GM18861 (cell line): Measurements from ENCODE around the gene LHX5.

Experiments
- ATAC-seq: cut with Tn5 transposase; IDR thresholded peaks from one replicate; pipeline ENCODE4 v1.9.1; 2021; ENCODE audit not compliant: unreplicated experiment

Gene LHX5

DNA sequence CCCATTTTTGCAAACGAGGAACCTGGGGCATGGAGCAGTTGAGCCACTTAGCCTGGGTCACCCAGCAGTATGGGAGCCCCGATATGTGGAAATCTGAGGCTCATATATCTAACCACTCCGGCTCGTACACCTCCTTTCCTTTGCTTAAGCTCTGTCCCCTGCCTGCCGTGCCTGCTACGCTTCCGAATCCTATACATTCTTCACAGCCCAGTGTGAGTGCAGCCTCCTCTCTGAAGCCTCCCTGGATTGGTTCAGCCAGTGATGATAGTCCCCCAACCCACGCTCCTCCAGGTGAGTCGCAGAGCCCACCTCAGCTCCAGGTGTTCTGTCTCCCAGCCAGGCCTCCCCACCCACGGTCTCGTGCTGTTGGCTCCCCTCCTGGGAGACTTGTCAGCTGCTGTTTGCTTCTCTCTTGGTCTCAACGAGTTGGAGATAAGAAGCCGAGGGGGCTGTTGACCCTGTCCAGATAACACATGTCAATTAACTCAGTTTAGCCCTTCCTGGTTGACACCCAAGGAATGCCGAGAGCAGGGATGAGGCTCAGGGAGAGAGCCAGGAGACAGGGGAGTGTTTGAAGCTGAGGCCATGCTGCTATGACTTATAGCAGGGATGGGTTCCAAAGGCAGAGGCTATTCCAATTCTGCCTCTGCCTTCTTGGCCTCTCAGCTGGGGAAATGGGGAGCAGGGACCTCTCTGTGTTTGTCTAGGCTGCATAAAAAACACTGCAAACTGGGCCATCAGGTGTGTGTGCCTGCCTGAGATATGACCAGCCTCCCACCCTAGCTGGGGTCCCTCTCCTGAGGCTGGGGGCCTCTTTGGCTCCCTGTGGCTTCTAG is 30.5 kb downstream of the LHX5 start:
- ATAC-seq = no peak

DNA sequence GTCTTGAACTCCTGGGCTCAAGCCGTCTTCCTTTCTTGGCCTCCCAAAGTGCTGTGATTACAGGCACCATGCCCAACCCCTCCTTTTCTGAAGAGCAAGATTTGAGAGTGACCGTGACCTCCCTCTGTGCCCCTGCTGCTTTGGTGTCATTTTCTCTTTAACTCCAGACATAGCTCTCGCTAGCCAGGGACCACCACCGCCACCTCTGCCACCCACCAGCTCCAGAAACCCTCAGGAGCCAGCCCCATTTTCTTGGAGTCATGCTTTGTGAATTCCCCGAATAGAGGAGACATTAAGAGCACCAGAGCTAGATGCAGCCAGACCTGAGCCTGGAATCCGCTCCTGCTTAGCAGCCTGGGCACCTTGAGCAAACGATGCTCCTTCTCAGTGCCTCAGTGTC is 31.3 kb downstream of the LHX5 start:
- ATAC-seq = no peak

DNA sequence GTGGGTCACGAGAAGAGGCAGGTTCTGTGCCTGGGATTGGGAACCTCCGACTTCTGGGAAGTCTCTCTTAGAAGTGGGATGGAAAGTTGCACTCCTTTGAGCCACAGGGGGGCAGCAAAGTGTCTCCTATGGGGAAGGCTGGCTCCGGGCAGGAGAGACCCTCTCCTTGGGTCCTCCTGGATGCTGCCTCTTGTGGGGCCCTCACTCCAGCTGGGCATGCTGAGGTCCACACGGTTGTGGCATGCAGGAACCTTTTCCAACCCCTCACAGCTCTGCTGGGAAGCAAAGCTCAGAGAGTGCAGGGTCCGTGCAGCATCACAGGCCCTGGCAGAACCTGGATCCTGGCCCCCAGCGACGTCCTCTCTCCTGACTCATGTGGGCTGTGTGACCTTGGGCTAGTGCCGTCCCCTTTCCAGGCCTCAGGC is 32.1 kb downstream of the LHX5 start:
- no peak for ATAC-seq

DNA sequence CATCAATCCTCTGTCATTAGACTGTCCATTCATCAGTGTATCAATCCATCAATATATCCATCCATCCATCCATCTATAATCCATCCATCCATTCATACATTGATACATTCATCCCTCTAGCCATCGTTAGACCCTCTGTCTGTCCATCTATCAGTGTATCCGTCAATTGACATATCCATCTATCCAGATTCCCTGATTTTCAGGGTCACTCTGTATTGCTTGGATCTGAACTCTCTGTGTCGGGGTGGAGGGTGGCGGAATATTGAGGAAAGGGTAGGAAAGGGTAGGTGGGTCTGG is 32.4 kb downstream of the LHX5 start:
- no peak for ATAC-seq

DNA sequence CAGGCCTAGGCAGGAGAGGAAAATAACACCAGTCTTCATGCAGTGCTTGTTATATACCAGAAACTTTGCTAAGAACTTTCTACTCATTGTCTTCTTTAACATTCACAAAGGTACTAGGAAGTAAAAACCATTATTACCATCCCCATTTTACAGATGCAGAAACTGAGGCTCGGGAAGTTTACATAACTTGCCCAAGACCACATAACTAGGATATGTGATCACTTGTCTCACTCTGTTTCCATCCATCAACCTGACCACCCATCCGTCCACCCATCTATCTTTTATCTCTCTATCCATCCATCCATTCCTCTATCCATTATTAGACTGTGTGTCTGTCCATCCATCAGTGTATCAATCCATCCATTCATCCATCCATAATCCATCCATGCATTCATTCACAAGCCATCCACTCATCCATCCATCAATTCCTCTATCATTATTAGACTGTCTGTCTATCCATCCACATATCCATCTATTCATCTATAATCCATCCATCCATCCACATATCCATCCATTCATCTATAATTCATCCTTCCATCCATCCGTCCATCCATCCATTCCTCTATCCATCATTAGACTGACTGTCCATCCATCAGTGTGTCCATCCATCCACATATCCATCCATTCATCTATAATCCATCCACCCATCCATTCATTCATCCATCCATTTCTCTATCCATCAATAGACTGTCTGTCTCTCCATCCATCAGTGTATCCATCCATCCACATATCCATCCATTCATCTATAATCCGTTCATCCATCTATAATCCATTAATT is 33.0 kb downstream of the LHX5 start:
- ATAC-seq = no peak

DNA sequence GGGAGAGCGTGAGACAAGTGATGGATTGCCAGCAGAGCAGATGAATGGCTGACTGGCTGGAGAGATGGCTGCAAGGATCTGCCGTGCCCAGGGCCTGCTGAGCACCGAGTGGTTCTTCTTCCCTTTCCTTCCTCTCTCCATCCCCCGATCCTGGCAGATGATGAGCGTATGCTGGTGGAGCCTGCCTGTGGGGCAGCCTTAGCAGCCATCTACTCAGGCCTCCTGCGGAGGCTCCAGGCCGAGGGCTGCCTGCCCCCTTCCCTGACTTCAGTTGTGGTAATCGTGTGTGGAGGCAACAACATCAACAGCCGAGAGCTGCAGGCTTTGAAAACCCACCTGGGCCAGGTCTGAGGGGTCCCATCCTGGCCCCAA is 34.0 kb downstream of the LHX5 start:
- ATAC-seq = no peak

DNA sequence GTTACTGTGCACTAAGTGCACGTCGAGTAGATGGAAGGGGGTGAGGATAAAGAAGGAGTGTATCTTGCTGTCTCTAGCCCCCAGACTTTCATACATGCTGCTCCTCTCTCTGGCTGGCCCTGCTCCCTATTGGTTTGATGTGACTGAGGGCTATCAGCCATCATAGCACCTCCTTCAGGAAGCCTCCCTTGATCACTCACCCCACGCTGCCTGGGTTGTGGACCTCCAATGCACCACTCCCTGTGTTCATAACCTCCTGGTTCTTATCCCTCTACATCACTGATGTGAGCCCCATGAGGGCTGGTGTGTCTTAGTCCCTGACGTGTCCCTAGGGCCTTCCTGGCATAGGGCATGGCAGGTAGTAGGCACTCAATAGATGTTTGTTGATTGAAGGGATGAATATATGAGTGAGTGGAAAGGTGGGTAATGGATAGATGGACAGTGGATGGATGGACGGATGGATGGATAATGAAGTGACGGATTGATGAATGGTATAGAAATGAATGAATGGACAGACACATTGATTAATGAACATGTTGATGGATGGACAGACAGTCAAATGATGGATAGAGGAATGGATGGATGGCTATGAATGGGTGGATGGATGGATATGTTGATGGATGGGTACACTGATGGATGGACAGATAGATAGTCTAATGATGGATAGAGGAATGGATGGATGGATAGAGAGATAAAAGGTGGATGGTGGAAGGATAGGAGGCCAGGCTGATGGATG is 34.5 kb downstream of the LHX5 start:
- no peak for ATAC-seq

DNA sequence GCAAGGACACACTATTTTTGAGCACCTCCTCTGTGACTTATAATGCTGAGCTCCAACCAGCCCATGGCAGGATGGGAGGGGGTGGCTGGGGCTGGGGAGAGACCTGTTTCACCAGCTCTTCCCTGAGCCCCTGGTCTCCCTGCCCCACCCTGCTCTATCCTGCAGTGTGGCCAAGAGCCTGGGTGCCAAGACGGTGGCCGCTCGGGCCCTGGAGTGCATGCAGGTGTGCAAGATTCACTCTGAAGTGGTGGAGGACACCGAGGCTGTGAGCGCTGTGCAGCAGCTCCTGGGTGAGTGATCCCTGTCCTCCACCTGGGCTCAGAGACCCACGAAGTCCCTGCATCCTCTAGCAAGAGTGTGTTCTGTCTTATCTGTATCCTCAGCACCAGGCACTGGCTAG is 35.1 kb downstream of the LHX5 start:
- ATAC-seq = no peak

DNA sequence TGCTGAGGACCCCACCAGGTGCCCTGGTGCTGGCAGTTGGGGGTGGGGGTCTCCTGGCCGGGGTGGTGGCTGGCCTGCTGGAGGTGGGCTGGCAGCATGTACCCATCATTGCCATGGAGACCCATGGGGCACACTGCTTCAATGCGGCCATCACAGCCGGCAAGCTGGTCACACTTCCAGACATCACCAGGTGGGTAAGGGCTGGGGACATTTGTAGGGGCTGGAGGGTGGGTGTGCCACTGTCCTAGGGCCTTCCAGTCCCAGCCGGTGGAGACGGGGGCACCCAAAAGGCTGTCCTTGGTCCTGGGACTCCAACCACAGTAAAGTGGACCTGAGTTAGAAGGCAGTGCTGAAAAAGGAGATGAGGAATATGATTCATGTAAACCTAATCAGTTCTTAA is 36.3 kb downstream of the LHX5 start:
- ATAC-seq = no peak

DNA sequence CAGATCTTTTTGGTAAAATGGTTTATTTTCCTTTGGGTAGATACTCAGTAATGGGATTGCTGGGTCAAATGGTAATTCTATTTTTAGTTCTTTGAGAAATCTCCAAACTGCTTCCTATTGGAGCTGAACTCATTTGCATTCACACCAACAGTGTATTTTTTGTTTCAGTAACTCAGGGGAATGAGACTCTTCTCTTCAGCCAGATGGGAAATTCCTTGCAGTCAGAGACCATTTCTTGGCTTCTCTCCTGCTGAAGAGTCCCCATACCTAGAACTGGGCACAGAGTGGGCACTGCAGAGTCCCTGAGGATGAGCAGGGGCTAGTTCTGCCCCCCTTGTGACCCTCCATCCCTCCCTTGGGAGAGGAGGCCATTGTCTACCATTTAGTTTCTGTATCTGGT is 38.7 kb downstream of the LHX5 start:
- no peak for ATAC-seq

DNA sequence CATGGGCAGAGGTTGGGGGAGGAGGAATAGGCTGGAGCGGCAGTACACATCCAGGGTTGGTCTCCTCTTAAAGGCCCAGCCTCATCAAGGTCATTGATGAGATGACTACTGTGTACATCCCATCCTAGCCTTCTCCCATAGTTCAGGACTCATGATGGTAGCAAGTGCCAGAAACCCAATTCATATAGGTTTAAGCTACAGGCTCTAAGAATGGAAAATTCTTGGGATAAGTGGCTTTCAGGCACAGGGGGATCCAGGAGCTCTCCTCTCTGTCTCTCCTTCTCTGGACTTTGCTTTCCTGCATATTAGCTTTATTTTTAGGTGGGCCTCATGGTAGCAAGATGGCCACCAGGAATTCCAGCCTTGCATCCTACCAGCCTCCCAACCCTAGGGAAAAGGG is 43.2 kb downstream of the LHX5 start:
- ATAC-seq = no peak

DNA sequence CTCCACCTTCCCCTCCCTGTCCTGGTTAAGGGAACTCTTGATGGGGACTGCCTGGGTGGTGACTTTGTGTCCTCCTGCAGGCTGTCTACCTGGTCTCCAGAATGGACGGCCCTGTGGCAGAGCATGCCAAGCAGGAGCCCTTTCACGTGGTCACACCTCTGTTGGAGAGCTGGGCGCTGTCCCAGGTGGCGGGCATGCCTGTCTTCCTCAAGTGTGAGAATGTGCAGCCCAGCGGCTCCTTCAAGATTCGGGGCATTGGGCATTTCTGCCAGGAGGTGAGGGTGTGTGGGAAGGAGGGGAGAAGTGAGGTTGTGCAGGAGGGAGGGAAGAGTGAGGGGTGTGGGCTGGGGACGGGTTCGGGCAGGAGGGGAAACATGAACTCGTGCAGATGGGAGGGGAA is 43.8 kb downstream of the LHX5 start:
- no peak for ATAC-seq

DNA sequence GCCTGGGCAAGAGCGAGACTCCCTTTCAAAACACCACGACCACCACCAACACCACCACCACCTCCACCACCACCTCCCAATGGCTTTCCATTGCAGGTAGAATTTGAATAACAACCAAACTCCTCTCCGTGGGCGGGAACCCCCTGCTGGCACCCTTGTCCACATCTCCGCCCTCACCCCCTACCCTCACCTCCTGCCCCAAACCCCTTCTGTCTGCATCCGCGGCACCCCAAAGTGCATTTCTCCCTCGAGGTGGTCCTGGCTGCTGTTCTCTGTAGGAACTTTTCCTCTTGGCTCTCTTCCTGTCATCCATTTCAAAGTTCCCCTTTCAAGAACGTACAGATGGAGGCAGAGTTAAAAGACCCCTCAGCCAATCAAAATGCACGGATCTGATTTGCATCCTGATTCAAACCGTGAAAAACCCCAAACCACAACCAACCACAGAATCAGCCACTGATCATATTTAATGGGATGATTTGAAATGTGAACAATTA is 45.7 kb downstream of the LHX5 start:
- ATAC-seq = no peak

DNA sequence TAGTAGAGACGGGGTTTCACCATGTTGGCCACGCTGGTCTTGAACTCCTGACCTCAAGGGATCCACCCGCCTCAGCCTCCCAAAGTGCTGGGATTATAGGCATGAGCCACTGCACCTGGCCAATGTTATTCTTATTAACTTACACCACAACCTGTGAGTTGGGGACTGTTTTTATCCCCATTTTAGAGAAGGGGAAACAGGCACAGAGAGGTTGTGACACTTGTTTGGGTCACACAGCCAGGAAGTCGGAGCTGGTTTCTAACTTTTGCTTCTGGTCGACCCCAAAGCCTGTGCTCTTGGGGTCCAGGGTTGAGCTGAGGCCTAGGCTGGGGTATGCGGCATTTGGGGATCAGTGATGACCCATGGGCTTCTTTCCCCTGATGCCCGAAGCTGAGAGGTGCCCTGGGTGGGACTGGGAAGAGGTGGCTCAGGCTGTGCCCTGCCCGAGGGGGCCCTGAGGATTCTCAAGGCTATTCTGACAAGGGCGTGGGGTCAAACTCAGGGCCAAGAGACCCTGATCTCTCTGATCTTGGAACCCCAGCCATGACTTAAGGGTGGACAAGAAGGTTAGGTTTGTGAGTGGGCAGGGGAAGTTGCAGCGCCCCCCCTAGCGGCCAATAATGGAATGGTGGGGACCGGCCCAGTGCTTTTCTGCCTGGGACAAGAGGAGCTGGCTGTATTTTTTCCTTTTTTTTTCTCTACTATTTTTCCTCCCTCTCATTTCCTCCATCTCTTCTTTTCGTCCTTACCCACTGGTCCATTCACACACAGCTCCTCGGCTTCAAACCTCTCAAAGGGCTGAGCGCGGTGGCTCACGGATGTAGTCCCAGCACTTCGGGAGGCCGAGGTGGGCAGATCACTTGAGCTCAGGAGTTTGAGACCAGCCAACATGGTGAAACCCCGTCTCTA is 46.5 kb downstream of the LHX5 start:
- no peak for ATAC-seq

DNA sequence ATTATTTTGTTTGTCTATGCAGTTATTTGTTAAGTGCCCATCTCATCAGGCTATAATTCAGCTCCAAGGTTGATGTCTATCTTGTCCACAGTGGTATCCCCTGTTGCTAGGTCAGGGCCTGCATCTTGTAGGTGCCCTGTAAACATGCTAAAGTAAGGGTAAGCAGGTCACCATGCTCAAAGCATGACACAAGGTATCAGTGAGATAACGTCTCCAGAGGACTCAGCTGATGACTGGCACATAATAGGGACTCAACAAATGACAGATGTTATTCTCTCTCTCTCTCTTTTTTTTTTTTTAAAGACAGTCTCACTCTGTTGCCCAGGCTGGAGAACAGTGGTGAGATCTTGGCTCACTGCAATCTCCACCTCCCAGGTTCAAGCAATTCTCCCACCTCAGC is 47.2 kb downstream of the LHX5 start:
- no peak for ATAC-seq

DNA sequence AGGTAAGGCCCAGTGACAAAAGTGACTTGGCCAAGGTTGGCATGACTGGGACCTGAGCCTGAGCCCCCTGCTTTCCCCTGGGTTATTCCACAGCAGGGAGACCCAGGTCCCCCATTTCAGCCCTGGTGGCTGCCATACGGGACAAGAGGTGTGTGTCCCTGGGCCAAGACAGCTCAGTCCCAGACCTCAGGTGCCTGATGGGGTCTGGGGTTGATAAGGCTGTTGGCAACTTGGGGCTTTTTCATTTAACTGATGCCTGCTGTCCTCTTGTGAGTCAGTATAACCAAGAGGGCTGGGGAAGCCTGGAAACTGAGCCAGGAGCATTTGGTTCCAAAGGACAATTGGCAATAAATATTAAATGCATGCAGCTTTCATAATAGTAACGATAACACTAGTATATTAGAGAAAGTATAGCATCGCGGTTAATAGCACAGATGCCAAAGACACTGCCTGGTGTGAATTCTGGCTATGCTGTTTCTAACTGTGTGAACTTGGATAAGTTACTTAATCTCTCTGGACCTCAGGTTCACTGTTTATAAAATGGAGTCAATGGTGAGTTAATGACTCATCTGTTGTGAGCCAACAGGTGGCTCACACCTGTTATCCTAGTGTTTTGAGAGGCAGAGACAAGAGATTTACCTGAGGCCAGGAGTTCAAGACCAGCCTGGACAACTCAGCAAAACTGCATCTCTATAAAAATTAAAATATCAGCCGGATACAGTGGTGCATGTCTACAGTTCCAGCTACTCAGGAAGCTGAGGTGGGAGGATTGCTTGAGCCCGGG is 48.6 kb downstream of the LHX5 start:
- no peak for ATAC-seq

DNA sequence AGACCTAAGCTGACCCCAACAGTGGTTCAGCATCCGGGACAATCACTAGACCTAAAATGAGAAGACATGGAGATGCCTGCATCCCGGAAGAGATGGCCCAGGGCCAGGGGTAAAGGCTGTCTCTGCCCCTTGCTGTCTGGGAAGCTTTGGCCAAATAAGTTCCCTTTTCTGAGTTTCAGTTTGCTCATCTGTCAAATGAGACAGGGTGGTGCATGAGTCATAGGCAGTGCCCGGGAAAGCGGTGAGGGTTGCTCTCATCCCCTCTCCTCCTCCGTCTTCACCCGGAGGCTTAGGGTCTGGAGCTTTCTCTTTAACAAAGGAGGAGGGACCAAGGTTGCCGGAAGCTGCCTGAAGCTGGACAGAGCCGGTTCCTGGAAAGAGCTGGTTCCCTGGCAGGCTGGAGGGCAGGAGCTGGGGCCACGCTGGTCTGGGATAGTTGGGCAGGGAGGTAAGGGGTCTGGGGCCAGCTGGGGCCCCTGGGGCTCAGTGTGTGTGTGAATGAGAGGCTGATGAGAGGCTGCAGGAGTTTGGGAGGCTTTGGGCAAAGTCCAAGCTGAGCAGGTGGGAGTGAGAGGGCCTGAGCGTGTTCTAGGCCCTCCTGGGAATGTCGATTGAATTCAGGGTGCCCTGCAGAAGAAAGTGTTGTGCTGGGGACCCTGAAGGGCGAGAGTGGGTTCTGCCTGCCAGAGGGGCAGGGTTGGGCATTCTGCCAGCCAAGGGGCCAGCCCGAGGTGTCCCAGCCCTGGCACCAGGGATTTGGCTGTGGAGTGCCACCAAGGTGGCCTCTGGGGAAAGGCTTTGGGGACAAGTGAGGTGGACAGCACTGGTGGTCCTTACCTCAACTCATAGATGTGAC is 49.4 kb downstream of the LHX5 start, which contains the start of gene SDSL:
Gene SDSL (plus strand): TSS at position 351 of the 856 bp plus-strand sequence. CDS start 5,603 bp downstream, outside the sequence.
- ATAC-seq = peak; percentile 89

DNA sequence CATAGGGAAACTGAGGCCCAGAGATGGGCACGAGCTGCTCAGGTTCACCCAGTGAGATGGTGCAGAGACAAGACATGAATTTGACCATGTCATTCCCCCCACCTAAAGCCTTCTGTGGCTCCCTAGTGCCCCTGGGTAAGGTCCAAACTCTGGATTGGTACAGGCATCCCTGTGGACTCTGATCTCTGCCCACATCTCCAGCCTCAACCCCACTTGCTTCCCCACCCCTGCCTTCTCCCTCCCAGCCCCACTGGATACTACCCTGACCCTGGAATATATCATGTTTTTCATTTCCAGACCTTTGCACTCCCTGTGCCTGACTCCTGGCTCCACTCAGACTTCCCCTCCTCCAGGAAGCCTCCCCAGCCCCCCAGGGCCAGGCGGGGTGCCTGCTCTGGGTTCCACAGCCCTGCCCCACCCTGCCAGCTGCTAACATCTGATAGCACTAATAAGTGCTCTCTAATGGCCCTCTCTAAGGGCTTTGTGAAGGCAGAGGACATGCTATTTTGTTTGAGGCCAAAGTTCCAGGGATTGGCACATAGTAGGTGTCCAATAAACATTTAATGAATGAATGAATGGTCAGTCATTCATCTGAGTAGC is 50.6 kb downstream of the LHX5 start:
- ATAC-seq = no peak
